Nephron progenitor cell (in vitro differentiated cells): ENCODE results near the gene TRAPPC4.

Source experiments
- DNase-seq: peaks from one replicate; pipeline ENCODE4 v3.0.0; 2021
- H3K27ac Mint-ChIP-seq: 2 replicates; pipeline ENCODE4 v1.8.0; 2021; ENCODE audit warnings: mild to moderate bottlenecking, moderate library complexity, mixed read lengths
- H3K27me3 Mint-ChIP-seq: 2 replicates; pipeline ENCODE4 v1.8.0; 2021; ENCODE audit warnings: mild to moderate bottlenecking, low read depth, mixed read lengths; ENCODE audit not compliant: poor library complexity
- H3K36me3 Mint-ChIP-seq: 2 replicates; pipeline ENCODE4 v1.8.0; 2021; ENCODE audit warnings: low read depth, mixed read lengths
- H3K4me1 Mint-ChIP-seq: 2 replicates; pipeline ENCODE4 v1.8.0; 2021; ENCODE audit warnings: mixed read lengths
- H3K4me3 Mint-ChIP-seq: 2 replicates; pipeline ENCODE4 v1.8.0; 2021; ENCODE audit warnings: mild to moderate bottlenecking, moderate library complexity, mixed read lengths
- H3K9me3 Mint-ChIP-seq: 2 replicates; pipeline ENCODE4 v1.8.0; 2021; ENCODE audit warnings: mild to moderate bottlenecking, moderate library complexity, mixed read lengths
- TF ChIP-seq, protein P1 (sequence below): fragments of 200-600 bp; sonication (generic); IDR thresholded peaks from 2 replicates; pipeline ENCODE4 v1.5.0; 2021; ENCODE audit warnings: antibody characterized with exemption

The TRAPPC4 gene

DNA sequence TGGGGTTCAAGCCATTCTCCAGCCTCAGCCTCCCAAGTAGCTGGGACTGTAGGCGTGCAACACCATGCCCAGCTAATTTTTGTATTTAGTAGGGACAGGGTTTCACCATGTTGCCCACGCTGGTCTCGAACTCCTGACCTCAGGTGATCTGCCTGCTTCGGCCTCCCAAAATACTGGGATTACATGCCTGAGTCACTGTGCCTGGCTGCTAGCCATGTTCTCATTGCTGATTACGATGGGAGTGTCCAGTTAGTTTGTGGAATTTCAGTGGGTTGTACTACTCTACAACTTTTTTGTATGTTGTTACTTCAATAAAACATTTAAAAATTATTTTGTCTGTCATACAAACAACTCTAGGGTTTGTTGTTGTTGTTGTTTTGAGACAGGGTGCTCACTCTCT lies 44.2 kb downstream of the TRAPPC4 start:
- peaks cover 4% of the 10 kb centered on the region for H3K9me3 Mint-ChIP-seq
- TF ChIP-seq, protein P1, sequence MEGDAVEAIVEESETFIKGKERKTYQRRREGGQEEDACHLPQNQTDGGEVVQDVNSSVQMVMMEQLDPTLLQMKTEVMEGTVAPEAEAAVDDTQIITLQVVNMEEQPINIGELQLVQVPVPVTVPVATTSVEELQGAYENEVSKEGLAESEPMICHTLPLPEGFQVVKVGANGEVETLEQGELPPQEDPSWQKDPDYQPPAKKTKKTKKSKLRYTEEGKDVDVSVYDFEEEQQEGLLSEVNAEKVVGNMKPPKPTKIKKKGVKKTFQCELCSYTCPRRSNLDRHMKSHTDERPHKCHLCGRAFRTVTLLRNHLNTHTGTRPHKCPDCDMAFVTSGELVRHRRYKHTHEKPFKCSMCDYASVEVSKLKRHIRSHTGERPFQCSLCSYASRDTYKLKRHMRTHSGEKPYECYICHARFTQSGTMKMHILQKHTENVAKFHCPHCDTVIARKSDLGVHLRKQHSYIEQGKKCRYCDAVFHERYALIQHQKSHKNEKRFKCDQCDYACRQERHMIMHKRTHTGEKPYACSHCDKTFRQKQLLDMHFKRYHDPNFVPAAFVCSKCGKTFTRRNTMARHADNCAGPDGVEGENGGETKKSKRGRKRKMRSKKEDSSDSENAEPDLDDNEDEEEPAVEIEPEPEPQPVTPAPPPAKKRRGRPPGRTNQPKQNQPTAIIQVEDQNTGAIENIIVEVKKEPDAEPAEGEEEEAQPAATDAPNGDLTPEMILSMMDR, result no peak
- H3K36me3 Mint-ChIP-seq, result peaks cover 16% of the 10 kb centered on the region
- H3K27ac Mint-ChIP-seq, result no peak overlapping the region
- H3K27me3 Mint-ChIP-seq, result peaks cover 4% of the 10 kb centered on the region
- peaks cover 20% of the 10 kb centered on the region for H3K4me1 Mint-ChIP-seq
- H3K4me3 Mint-ChIP-seq, result no peak overlapping the region
- DNase-seq, result no peak

DNA sequence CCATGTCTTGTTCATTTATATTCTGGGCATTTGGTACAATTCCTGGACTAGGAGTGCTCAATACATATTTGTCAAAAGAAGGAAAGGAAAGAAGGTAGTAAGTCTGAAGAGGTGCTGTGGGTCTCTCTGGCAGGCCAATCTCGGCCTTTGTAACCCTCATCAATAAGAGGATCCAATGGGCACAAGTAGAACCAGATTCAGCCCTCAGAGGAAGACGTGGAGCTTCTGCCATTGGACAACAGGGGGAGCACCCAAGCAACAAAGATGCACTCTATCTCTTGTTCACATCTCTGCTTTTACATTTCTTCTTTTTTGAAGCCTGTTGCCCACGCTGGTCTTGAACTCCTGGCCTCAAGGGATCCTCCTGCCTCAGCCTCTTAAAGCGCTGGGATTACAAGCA lies 46.8 kb downstream of the TRAPPC4 start:
- no peak overlapping the region for H3K4me3 Mint-ChIP-seq
- no peak for DNase-seq
- TF ChIP-seq, protein P1, result peak; percentile 31

DNA sequence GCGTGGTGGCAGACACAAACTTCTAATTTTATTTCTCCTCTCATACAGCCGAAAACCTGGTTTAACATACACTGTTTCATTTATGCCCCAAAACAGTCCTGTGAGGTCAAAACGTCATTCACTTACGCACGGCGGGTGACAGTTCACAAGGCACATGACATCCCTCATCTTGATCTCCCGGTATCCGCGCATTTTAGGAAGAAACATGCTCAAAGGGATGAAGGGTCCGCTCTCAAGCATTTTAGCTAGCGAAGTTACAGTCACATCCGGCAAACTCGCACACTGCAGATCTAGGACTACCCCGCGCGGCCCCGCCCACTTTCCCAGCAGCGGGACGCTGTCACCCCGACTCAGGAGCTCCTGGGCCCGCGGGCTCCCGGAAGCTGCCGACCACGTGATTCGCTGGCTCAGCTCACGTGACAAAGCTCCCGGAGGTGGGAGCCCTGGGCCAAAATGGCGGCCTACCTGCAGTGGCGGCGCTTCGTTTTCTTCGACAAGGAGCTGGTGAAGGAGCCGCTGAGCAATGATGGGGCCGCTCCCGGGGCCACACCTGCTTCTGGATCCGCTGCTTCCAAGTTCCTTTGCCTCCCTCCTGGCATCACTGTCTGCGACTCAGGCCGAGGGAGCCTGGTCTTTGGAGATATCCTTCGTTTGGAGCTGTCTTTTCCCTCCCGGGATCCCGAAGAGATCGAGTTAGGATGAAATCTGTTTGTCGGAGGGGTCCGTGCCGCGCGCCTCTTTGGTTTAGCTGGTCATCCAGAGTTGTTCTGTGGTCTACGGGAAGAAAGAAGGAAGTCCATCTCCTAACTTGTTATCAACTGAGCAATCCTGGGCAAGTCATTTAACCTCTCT lies 49.0 kb downstream of the TRAPPC4 start, which contains the start of gene VPS11:
Gene VPS11, plus strand, starts transcription at position 448 of the 852 bp plus-strand sequence. Its CDS starts 6 bp downstream, at position 454.
- peak within 1 kb of the TSS; percentile 97 for H3K4me3 Mint-ChIP-seq
- H3K36me3 Mint-ChIP-seq, result peaks cover 26% of the 10 kb centered on the region
- H3K4me1 Mint-ChIP-seq, result peaks cover 24% of the 10 kb centered on the region
- H3K27me3 Mint-ChIP-seq, result no peaks in the 10 kb centered on the region
- peak within 1 kb of the TSS; percentile 95 for H3K27ac Mint-ChIP-seq
- no peaks in the 10 kb centered on the region for H3K9me3 Mint-ChIP-seq
- DNase-seq, result peak; percentile 98
- TF ChIP-seq, protein P1, result no peak

More for the DNA sequence above, 46.8 kb downstream of the TRAPPC4 start:
- Mint-ChIP-seq H3K27me3 (peaks cover 2% of the 10 kb centered on the region), H3K9me3 (peaks cover 4% of the 10 kb centered on the region), H3K4me1 (peaks cover 24% of the 10 kb centered on the region), H3K36me3 (peaks cover 16% of the 10 kb centered on the region), H3K27ac (no peak overlapping the region)
